Neural cell (in vitro differentiated cells): ENCODE results near the gene TMEM245. TPM values are rescaled to one million over a fixed set of nuclear protein-coding genes. Genes with fewer than 3 reads are reported as not detected.

Source experiments
- H2AFZ ChIP-seq: fragments of 200-600, 300-800 bp; sonication (generic), shearing (Covaris generic); 2 replicates; pipeline ENCODE4 v1.6.0; 2014; ENCODE audit warnings: low read depth, mild to moderate bottlenecking, antibody characterized with exemption, low read length, moderate library complexity
- H3F3A ChIP-seq: fragments of 200-600 bp; shearing (Covaris generic); 2 replicates; pipeline ENCODE4 v1.6.1; 2016; ENCODE audit warnings: mild to moderate bottlenecking, moderate library complexity, mixed read lengths, antibody characterized with exemption, low read length; ENCODE audit not compliant: insufficient read depth, poor library complexity, severe bottlenecking
- H3K27ac ChIP-seq: fragments of 200-600, 300-800 bp; sonication (generic), shearing (Covaris generic); 2 replicates; pipeline ENCODE4 v1.5.1; 2014; ENCODE audit warnings: mild to moderate bottlenecking, low read length, moderate library complexity
- H3K27me3 ChIP-seq: fragments of 300-800, 200-600 bp; sonication (generic), shearing (Covaris generic); 2 replicates; pipeline ENCODE4 v1.6.0; 2014; ENCODE audit warnings: mild to moderate bottlenecking, low read depth, low read length, moderate library complexity; ENCODE audit not compliant: insufficient read depth
- H3K36me3 ChIP-seq: fragments of 300-800, 200-600 bp; sonication (generic), shearing (Covaris generic); 2 replicates; pipeline ENCODE4 v1.5.1; 2014; ENCODE audit warnings: mild to moderate bottlenecking, antibody characterized with exemption, low read length, moderate library complexity; ENCODE audit not compliant: insufficient read depth
- H3K4me2 ChIP-seq: fragments of 300-800, 200-600 bp; sonication (generic), shearing (Covaris generic); 2 replicates; pipeline ENCODE4 v1.6.0; 2014; ENCODE audit warnings: mild to moderate bottlenecking, low read length
- H3K4me3 ChIP-seq: fragments of 300-800, 200-600 bp; sonication (generic), shearing (Covaris generic); 2 replicates; pipeline ENCODE4 v1.5.1; 2014; ENCODE audit warnings: mild to moderate bottlenecking, low read length, moderate library complexity
- H3K79me2 ChIP-seq: fragments of 200-600 bp; shearing (Covaris generic); replicated peaks from 2 replicates; pipeline ENCODE4 v1.6.0; 2014; ENCODE audit warnings: mild to moderate bottlenecking, low read length, moderate library complexity; ENCODE audit not compliant: insufficient read depth
- H3K9ac ChIP-seq: fragments of 300-800, 200-600 bp; sonication (generic), shearing (Covaris generic); 2 replicates; pipeline ENCODE4 v1.6.1; 2016; ENCODE audit warnings: mild to moderate bottlenecking, low read length, mixed read lengths
- H3K9me2 ChIP-seq: fragments of 200-600 bp; shearing (Covaris generic); 2 replicates; pipeline ENCODE4 v1.6.1; 2016; ENCODE audit warnings: mild to moderate bottlenecking, low read length, mixed read lengths; ENCODE audit not compliant: insufficient read depth
- H3K9me3 ChIP-seq: fragments of 200-600, 300-800 bp; sonication (generic), shearing (Covaris generic); 2 replicates; pipeline ENCODE4 v1.6.1; 2016; ENCODE audit warnings: mild to moderate bottlenecking, mixed run types, low read length, moderate library complexity, mixed read lengths
- H4K20me1 ChIP-seq: fragments of 200-600 bp; shearing (Covaris generic); 2 replicates; pipeline ENCODE4 v1.6.1; 2016; ENCODE audit warnings: mild to moderate bottlenecking, mixed run types; ENCODE audit not compliant: insufficient read depth
- EP300 ChIP-seq: fragments of 450-650 bp; conservative IDR thresholded peaks from 2 replicates; pipeline ENCODE4 v1.6.1; 2014; ENCODE audit warnings: antibody characterized with exemption, mild to moderate bottlenecking, moderate library complexity; ENCODE audit not compliant: poor library complexity, severe bottlenecking
- EZH2 ChIP-seq: fragments of 200-600, 300-800 bp; shearing (Covaris generic), sonication (generic); IDR thresholded peaks from 2 replicates; pipeline ENCODE4 v1.6.1; 2014; ENCODE audit warnings: antibody characterized with exemption, low read length, borderline replicate concordance, mild to moderate bottlenecking; ENCODE audit not compliant: insufficient read depth, poor library complexity, severe bottlenecking
- MXI1 ChIP-seq: fragments of 450-650 bp; conservative IDR thresholded peaks from 2 replicates; pipeline ENCODE4 v1.6.1; 2014; ENCODE audit warnings: antibody characterized with exemption, mild to moderate bottlenecking; ENCODE audit not compliant: poor library complexity, severe bottlenecking
- POLR2AphosphoS5 ChIP-seq: IDR thresholded peaks from 2 replicates; pipeline ENCODE4 v1.6.1; 2012
- RAD21 ChIP-seq: fragments of 450-650 bp; conservative IDR thresholded peaks from 2 replicates; pipeline ENCODE4 v1.6.1; 2014; ENCODE audit warnings: antibody characterized with exemption, mild to moderate bottlenecking, moderate library complexity
- SMC3 ChIP-seq: fragments of 450-650 bp; conservative IDR thresholded peaks from 2 replicates; pipeline ENCODE4 v1.6.1; 2014; ENCODE audit warnings: antibody characterized with exemption, mild to moderate bottlenecking, moderate library complexity; ENCODE audit not compliant: poor library complexity
- TAF1 ChIP-seq: IDR thresholded peaks from 2 replicates; pipeline ENCODE4 v1.6.1; 2012; ENCODE audit warnings: low read depth
- polyA plus RNA-seq: library from polyadenylated mRNA; depleted of rRNA; stranded (reverse); fragments of >200 nt; gene quantifications from 2 replicates; pipeline ENCODE4 v1.2.3, GENCODE V29; 2014
- TF ChIP-seq, protein P1 (sequence below): IDR thresholded peaks from 2 replicates; pipeline ENCODE4 v1.6.1; 2012; ENCODE audit warnings: borderline replicate concordance
- TF ChIP-seq, protein P2 (sequence below): fragments of 450-650 bp; IDR thresholded peaks from 2 replicates; pipeline ENCODE4 v1.5.1; 2014; ENCODE audit warnings: antibody characterized with exemption, mild to moderate bottlenecking, moderate library complexity; ENCODE audit not compliant: poor library complexity, severe bottlenecking

Gene TMEM245
- polyA plus RNA-seq, 1 donor from 2014 or later, result 32.1 TPM

DNA sequence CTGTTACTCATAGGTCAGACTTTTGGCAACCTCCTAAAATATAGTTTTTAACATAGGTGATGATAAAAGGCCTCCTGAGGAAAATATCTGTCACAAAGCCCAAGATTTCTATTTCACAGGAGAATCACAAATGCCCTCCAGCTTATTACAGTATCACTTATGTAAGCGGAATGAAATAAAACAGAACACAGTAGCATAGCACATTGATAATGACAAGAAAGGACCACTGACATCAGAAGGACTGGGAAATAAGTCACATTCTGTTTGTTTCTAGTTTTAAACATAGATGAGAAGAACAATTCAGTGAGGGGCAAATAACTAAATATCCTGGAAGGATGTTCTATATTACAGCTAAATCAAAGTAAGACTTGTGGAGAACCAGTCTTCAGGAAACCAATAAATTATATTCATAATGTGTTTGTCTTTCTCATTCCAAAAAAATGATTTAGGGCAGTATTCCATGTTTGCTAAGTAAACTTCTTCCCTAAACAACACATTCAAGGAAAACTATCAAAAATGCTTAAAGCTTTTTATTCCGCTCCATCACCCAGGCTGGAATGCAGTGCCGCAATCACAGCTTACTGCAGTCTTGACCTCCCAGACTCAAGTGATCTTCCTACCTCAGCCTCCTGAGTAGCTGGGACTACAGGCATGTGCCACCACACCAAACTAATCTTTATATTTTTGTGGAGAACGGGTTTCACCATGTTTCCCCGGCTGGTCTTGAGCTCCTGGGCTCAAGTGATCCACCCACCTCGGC lies 85.6 kb downstream of the TMEM245 start:
- no peaks in the 10 kb centered on the region for H4K20me1 ChIP-seq
- H3K79me2 ChIP-seq, result no peaks in the 10 kb centered on the region
- H3K27ac ChIP-seq, result no peak overlapping the region
- H3K9me2 ChIP-seq, result no peaks in the 10 kb centered on the region
- H2AFZ ChIP-seq, result no peak overlapping the region
- H3K9me3 ChIP-seq, result no peaks in the 10 kb centered on the region
- H3K4me2 ChIP-seq, result no peak overlapping the region
- peaks cover 5% of the 10 kb centered on the region for H3K36me3 ChIP-seq
- H3K9ac ChIP-seq, result no peak overlapping the region
- H3K4me3 ChIP-seq, result no peak overlapping the region
- TF ChIP-seq RAD21 (no peak), SMC3 (no peak), EZH2 (no peak), MXI1 (no peak), EP300 (no peak), TAF1 (no peak)
- TF ChIP-seq, protein P1, sequence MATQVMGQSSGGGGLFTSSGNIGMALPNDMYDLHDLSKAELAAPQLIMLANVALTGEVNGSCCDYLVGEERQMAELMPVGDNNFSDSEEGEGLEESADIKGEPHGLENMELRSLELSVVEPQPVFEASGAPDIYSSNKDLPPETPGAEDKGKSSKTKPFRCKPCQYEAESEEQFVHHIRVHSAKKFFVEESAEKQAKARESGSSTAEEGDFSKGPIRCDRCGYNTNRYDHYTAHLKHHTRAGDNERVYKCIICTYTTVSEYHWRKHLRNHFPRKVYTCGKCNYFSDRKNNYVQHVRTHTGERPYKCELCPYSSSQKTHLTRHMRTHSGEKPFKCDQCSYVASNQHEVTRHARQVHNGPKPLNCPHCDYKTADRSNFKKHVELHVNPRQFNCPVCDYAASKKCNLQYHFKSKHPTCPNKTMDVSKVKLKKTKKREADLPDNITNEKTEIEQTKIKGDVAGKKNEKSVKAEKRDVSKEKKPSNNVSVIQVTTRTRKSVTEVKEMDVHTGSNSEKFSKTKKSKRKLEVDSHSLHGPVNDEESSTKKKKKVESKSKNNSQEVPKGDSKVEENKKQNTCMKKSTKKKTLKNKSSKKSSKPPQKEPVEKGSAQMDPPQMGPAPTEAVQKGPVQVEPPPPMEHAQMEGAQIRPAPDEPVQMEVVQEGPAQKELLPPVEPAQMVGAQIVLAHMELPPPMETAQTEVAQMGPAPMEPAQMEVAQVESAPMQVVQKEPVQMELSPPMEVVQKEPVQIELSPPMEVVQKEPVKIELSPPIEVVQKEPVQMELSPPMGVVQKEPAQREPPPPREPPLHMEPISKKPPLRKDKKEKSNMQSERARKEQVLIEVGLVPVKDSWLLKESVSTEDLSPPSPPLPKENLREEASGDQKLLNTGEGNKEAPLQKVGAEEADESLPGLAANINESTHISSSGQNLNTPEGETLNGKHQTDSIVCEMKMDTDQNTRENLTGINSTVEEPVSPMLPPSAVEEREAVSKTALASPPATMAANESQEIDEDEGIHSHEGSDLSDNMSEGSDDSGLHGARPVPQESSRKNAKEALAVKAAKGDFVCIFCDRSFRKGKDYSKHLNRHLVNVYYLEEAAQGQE, result no peak
- TF ChIP-seq, protein P2, sequence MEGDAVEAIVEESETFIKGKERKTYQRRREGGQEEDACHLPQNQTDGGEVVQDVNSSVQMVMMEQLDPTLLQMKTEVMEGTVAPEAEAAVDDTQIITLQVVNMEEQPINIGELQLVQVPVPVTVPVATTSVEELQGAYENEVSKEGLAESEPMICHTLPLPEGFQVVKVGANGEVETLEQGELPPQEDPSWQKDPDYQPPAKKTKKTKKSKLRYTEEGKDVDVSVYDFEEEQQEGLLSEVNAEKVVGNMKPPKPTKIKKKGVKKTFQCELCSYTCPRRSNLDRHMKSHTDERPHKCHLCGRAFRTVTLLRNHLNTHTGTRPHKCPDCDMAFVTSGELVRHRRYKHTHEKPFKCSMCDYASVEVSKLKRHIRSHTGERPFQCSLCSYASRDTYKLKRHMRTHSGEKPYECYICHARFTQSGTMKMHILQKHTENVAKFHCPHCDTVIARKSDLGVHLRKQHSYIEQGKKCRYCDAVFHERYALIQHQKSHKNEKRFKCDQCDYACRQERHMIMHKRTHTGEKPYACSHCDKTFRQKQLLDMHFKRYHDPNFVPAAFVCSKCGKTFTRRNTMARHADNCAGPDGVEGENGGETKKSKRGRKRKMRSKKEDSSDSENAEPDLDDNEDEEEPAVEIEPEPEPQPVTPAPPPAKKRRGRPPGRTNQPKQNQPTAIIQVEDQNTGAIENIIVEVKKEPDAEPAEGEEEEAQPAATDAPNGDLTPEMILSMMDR, result no peak
- no peaks in the 10 kb centered on the region for H3K27me3 ChIP-seq
- no peaks in the 10 kb centered on the region for H3F3A ChIP-seq

DNA sequence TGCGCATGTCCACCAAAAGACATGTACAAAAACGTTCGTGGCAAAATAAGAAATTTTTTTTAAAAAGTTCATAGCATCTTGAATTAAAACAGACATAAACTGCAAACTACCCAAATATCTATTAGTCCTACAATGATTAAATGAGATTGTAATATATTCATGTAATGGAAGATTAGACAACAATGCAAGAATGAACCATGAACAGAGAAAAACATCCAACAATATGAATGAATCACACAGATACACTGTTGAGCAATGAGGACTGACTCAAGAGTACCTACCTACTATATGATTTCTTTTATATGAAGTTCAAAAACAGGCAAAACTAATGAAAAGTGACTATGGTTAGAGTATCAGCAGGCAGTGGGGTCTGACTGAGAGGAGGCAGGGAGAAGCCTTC lies 88.5 kb downstream of the TMEM245 start:
- H3K79me2 ChIP-seq, result no peaks in the 10 kb centered on the region
- no peaks in the 10 kb centered on the region for H4K20me1 ChIP-seq
- no peaks in the 10 kb centered on the region for H3K27me3 ChIP-seq
- H3K4me2 ChIP-seq, result no peak overlapping the region
- no peak overlapping the region for H3K9ac ChIP-seq
- H2AFZ ChIP-seq, result no peak overlapping the region
- no peak overlapping the region for H3K27ac ChIP-seq
- H3K9me2 ChIP-seq, result no peaks in the 10 kb centered on the region
- H3K36me3 ChIP-seq, result no peaks in the 10 kb centered on the region
- H3K9me3 ChIP-seq, result no peaks in the 10 kb centered on the region
- TF ChIP-seq EP300, result no peak
- TF ChIP-seq, protein P1, result no peak
- no peak for TF ChIP-seq POLR2AphosphoS5
- TF ChIP-seq MXI1, result no peak
- no peak for TF ChIP-seq SMC3
- no peak for TF ChIP-seq EZH2
- no peak for TF ChIP-seq RAD21
- H3F3A ChIP-seq, result no peaks in the 10 kb centered on the region
- H3K4me3 ChIP-seq, result no peak overlapping the region
